HG03565 (cell line): Measurements from ENCODE around the gene ZNF385B.
"Not testable (repeated sequence)": the region's sequence is repeated elsewhere in the genome, so short reads cannot be mapped to it uniquely, and the experiment has no call there.

Experiments
- ATAC-seq: cut with Tn5 transposase; IDR thresholded peaks from one replicate; pipeline ENCODE4 v1.9.1; 2021; ENCODE audit warnings: mild to moderate bottlenecking, moderate library complexity; ENCODE audit not compliant: unreplicated experiment

Gene ZNF385B

GRCh38 chr2:179645047-179645446 lies 216.4 kb downstream of the ZNF385B start:
- ATAC-seq = no peak

GRCh38 chr2:179642462-179642861 lies 218.9 kb downstream of the ZNF385B start:
- ATAC-seq = no peak

- ATAC-seq = no peak
Observed at GRCh38 chr2:179636995-179637394, 224.4 kb downstream of the ZNF385B start.

GRCh38 chr2:179636100-179636980 lies 225.1 kb downstream of the ZNF385B start:
- no peak for ATAC-seq

- ATAC-seq = not testable (repeated sequence)
Observed at GRCh38 chr2:179631769-179632385, 229.5 kb downstream of the ZNF385B start.

- ATAC-seq = not testable (repeated sequence)
Observed at GRCh38 chr2:179629776-179630175, 231.6 kb downstream of the ZNF385B start.

- ATAC-seq = no peak
Observed at GRCh38 chr2:179626261-179626660, 235.2 kb downstream of the ZNF385B start.

- ATAC-seq = no peak
Observed at GRCh38 chr2:179622635-179623300, 238.6 kb downstream of the ZNF385B start.

- ATAC-seq = no peak
Observed at GRCh38 chr2:179622112-179622511, 239.3 kb downstream of the ZNF385B start.

- no peak for ATAC-seq
Observed at GRCh38 chr2:179619947-179620467, 241.4 kb downstream of the ZNF385B start.

- ATAC-seq = no peak
Observed at GRCh38 chr2:179614121-179614520, 247.3 kb downstream of the ZNF385B start.

- ATAC-seq = no peak
Observed at GRCh38 chr2:179613701-179614100, 247.7 kb downstream of the ZNF385B start.

GRCh38 chr2:179613299-179613651 lies 248.1 kb downstream of the ZNF385B start:
- ATAC-seq = no peak

GRCh38 chr2:179612591-179613298 lies 248.7 kb downstream of the ZNF385B start:
- ATAC-seq = no peak

GRCh38 chr2:179612108-179612507 lies 249.3 kb downstream of the ZNF385B start:
- ATAC-seq = no peak

GRCh38 chr2:179606141-179606540 lies 255.3 kb downstream of the ZNF385B start:
- ATAC-seq = no peak

- ATAC-seq = no peak
Observed at GRCh38 chr2:179605341-179605740, 256.1 kb downstream of the ZNF385B start.

GRCh38 chr2:179604598-179604997 lies 256.8 kb downstream of the ZNF385B start:
- no peak for ATAC-seq

GRCh38 chr2:179602452-179602851 lies 259.0 kb downstream of the ZNF385B start:
- ATAC-seq = no peak

- ATAC-seq = no peak
Observed at GRCh38 chr2:179596018-179596417, 265.4 kb downstream of the ZNF385B start.

- no peak for ATAC-seq
Observed at GRCh38 chr2:179595284-179595683, 266.1 kb downstream of the ZNF385B start.
